ENCODE measurements around the gene PHOX2B. TPM values are rescaled to one million over a fixed set of nuclear protein-coding genes. Genes with fewer than 3 reads are reported as not detected.

Gene PHOX2B
- total and polyA plus RNA-seq, 9 of the 15 experiments (the other 6 are each of a cell fraction or from before 2014, with no cell fraction given), result not detected

DNA sequence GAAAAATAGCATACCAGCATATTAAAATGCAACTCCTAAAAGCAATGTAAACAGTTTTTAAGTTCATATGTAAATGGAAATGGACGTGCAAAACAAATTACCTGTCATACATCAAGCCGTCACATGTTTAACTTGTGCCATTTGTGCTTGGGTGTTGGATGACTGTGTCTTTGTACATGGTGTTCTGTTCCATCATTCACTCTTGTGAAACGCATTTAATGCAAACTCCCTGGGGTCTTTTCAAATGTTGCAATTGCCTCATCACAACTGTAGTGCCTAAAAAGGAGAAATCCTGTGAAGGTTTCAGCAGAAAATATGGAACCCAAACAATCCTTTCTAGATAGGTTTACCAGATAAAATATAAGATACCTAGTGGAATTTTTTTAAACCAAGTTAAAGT is 52.4 kb downstream of the PHOX2B start (continued):
- TF ChIP-seq, protein P1, sequence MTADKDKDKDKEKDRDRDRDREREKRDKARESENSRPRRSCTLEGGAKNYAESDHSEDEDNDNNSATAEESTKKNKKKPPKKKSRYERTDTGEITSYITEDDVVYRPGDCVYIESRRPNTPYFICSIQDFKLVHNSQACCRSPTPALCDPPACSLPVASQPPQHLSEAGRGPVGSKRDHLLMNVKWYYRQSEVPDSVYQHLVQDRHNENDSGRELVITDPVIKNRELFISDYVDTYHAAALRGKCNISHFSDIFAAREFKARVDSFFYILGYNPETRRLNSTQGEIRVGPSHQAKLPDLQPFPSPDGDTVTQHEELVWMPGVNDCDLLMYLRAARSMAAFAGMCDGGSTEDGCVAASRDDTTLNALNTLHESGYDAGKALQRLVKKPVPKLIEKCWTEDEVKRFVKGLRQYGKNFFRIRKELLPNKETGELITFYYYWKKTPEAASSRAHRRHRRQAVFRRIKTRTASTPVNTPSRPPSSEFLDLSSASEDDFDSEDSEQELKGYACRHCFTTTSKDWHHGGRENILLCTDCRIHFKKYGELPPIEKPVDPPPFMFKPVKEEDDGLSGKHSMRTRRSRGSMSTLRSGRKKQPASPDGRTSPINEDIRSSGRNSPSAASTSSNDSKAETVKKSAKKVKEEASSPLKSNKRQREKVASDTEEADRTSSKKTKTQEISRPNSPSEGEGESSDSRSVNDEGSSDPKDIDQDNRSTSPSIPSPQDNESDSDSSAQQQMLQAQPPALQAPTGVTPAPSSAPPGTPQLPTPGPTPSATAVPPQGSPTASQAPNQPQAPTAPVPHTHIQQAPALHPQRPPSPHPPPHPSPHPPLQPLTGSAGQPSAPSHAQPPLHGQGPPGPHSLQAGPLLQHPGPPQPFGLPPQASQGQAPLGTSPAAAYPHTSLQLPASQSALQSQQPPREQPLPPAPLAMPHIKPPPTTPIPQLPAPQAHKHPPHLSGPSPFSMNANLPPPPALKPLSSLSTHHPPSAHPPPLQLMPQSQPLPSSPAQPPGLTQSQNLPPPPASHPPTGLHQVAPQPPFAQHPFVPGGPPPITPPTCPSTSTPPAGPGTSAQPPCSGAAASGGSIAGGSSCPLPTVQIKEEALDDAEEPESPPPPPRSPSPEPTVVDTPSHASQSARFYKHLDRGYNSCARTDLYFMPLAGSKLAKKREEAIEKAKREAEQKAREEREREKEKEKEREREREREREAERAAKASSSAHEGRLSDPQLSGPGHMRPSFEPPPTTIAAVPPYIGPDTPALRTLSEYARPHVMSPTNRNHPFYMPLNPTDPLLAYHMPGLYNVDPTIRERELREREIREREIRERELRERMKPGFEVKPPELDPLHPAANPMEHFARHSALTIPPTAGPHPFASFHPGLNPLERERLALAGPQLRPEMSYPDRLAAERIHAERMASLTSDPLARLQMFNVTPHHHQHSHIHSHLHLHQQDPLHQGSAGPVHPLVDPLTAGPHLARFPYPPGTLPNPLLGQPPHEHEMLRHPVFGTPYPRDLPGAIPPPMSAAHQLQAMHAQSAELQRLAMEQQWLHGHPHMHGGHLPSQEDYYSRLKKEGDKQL (CRISPR knock-in tag; IDR thresholded peaks at IDR 0.05; ENCODE audit: borderline replicate concordance), result no peak
- TF ChIP-seq, protein P2, sequence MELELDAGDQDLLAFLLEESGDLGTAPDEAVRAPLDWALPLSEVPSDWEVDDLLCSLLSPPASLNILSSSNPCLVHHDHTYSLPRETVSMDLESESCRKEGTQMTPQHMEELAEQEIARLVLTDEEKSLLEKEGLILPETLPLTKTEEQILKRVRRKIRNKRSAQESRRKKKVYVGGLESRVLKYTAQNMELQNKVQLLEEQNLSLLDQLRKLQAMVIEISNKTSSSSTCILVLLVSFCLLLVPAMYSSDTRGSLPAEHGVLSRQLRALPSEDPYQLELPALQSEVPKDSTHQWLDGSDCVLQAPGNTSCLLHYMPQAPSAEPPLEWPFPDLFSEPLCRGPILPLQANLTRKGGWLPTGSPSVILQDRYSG (tag; conservative IDR thresholded peaks at IDR 0.05; ENCODE audit: low read depth), result no peak

Small RNAs within 50 kb of the gene (small RNA-seq; reads per million reads assigned to genes)
- gene RNU1-49P, result not detected

Other genes with a start within 250 kb of the PHOX2B start
- gene LIMCH1, start 210.6 kb downstream of the PHOX2B start, total RNA-seq (2014; rRNA removed), result not detected in 2 replicates
- gene LIMCH1, start 210.6 kb downstream of the PHOX2B start, total RNA-seq (2014; rRNA removed; fragmentation: Illumina TruSeq; extraction: Trizol), result not detected in 2 replicates
- not detected in 2 replicates for gene LIMCH1, start 210.6 kb downstream of the PHOX2B start, total RNA-seq (2015; rRNA removed; fragmentation: Illumina TruSeq; extraction: Trizol)
- 0.18 and 0.35 TPM in 2 replicates for gene LIMCH1, start 210.6 kb downstream of the PHOX2B start, total RNA-seq (2021)
- not detected in 2 replicates for gene LIMCH1, start 210.6 kb downstream of the PHOX2B start, polyA plus RNA-seq (2011; rRNA removed)
- not detected in 2 replicates for gene LIMCH1, start 210.6 kb downstream of the PHOX2B start, polyA plus RNA-seq (2014; fragmentation: Illumina TruSeq; extraction: Trizol)
- gene LIMCH1, start 210.6 kb downstream of the PHOX2B start, polyA plus RNA-seq (2014; fragmentation: Nextera tagmentation; extraction: Ambion mirVana), result not detected
- gene LIMCH1, start 210.6 kb downstream of the PHOX2B start, polyA plus RNA-seq (2014; rRNA removed), result not detected in 2 replicates
- gene TMEM33, start 186.7 kb upstream of the PHOX2B start, total RNA-seq (2014; rRNA removed), result 45.0 and 46.3 TPM in 2 replicates
- 68.5 and 69.4 TPM in 2 replicates for gene TMEM33, start 186.7 kb upstream of the PHOX2B start, total RNA-seq (2014; rRNA removed; fragmentation: Illumina TruSeq; extraction: Trizol)
- 61.4 and 67.9 TPM in 2 replicates for gene TMEM33, start 186.7 kb upstream of the PHOX2B start, total RNA-seq (2015; rRNA removed; fragmentation: Illumina TruSeq; extraction: Trizol)
- 83.5 and 85.9 TPM in 2 replicates for gene TMEM33, start 186.7 kb upstream of the PHOX2B start, total RNA-seq (2021)
- 75.3 and 81.6 TPM in 2 replicates for gene TMEM33, start 186.7 kb upstream of the PHOX2B start, polyA plus RNA-seq (2011; rRNA removed)
- gene TMEM33, start 186.7 kb upstream of the PHOX2B start, polyA plus RNA-seq (2014; fragmentation: Illumina TruSeq; extraction: Trizol), result 65.8 and 73.2 TPM in 2 replicates
- 10 to 100 TPM; 16.8 to 35.7 TPM for gene TMEM33, start 186.7 kb upstream of the PHOX2B start, polyA plus RNA-seq (2014; fragmentation: Nextera tagmentation; extraction: Ambion mirVana)
- gene TMEM33, start 186.7 kb upstream of the PHOX2B start, polyA plus RNA-seq (2014; rRNA removed), result 34.0 and 53.7 TPM in 2 replicates
- gene DCAF4L1, start 233.0 kb upstream of the PHOX2B start, total RNA-seq (2014; rRNA removed), result 0.24 and 0.64 TPM in 2 replicates
- 0.40 and 0.48 TPM in 2 replicates for gene DCAF4L1, start 233.0 kb upstream of the PHOX2B start, total RNA-seq (2014; rRNA removed; fragmentation: Illumina TruSeq; extraction: Trizol)
- 0.38 and 0.54 TPM in 2 replicates for gene DCAF4L1, start 233.0 kb upstream of the PHOX2B start, total RNA-seq (2015; rRNA removed; fragmentation: Illumina TruSeq; extraction: Trizol)
- gene DCAF4L1, start 233.0 kb upstream of the PHOX2B start, total RNA-seq (2021), result 0.25 and 0.27 TPM in 2 replicates
- gene DCAF4L1, start 233.0 kb upstream of the PHOX2B start, polyA plus RNA-seq (2011; rRNA removed), result 0.17 and 0.28 TPM in 2 replicates
- gene DCAF4L1, start 233.0 kb upstream of the PHOX2B start, polyA plus RNA-seq (2014; fragmentation: Illumina TruSeq; extraction: Trizol), result 0.30 and 0.36 TPM in 2 replicates
- gene DCAF4L1, start 233.0 kb upstream of the PHOX2B start, polyA plus RNA-seq (2014; fragmentation: Nextera tagmentation; extraction: Ambion mirVana), result under 1 TPM; 0.17 to 0.37 TPM
- gene DCAF4L1, start 233.0 kb upstream of the PHOX2B start, polyA plus RNA-seq (2014; rRNA removed), result 0.32 and 0.38 TPM in 2 replicates
- gene SLC30A9, start 241.8 kb upstream of the PHOX2B start, total RNA-seq (2014; rRNA removed), result 41.7 and 44.2 TPM in 2 replicates
- 63.8 and 76.2 TPM in 2 replicates for gene SLC30A9, start 241.8 kb upstream of the PHOX2B start, total RNA-seq (2014; rRNA removed; fragmentation: Illumina TruSeq; extraction: Trizol)
- gene SLC30A9, start 241.8 kb upstream of the PHOX2B start, total RNA-seq (2015; rRNA removed; fragmentation: Illumina TruSeq; extraction: Trizol), result 63.6 and 70.5 TPM in 2 replicates
- gene SLC30A9, start 241.8 kb upstream of the PHOX2B start, total RNA-seq (2021), result 54.5 and 56.3 TPM in 2 replicates
- gene SLC30A9, start 241.8 kb upstream of the PHOX2B start, polyA plus RNA-seq (2011; rRNA removed), result 61.1 and 73.5 TPM in 2 replicates
- 45.7 and 51.6 TPM in 2 replicates for gene SLC30A9, start 241.8 kb upstream of the PHOX2B start, polyA plus RNA-seq (2014; fragmentation: Illumina TruSeq; extraction: Trizol)
- 10 to 100 TPM; 14.7 to 16.6 TPM for gene SLC30A9, start 241.8 kb upstream of the PHOX2B start, polyA plus RNA-seq (2014; fragmentation: Nextera tagmentation; extraction: Ambion mirVana)
- gene SLC30A9, start 241.8 kb upstream of the PHOX2B start, polyA plus RNA-seq (2014; rRNA removed), result 41.0 and 41.1 TPM in 2 replicates